Chondrocyte (in vitro differentiated cells): ENCODE measurements around the gene PRRC2A. TPM values are rescaled to one million over a fixed set of nuclear protein-coding genes. Genes with fewer than 3 reads are reported as not detected.

ENCODE experiments used
- DNase-seq: peaks from one replicate; pipeline ENCODE4 v3.0.0; 2021; ENCODE audit warnings: mixed read lengths, low spot score
- H3K27ac Mint-ChIP-seq: one replicate; pipeline ENCODE4 v1.8.0; 2021; ENCODE audit warnings: mild to moderate bottlenecking, moderate library complexity, mixed read lengths; ENCODE audit not compliant: unreplicated experiment
- H3K27me3 Mint-ChIP-seq: 2 replicates; pipeline ENCODE4 v1.8.0; 2021; ENCODE audit warnings: low read depth, mixed read lengths
- H3K36me3 Mint-ChIP-seq: 2 replicates; pipeline ENCODE4 v1.8.0; 2021; ENCODE audit warnings: low read depth, mixed read lengths
- H3K4me1 Mint-ChIP-seq: 2 replicates; pipeline ENCODE4 v1.8.0; 2021; ENCODE audit warnings: low read depth, mild to moderate bottlenecking, mixed read lengths
- H3K4me3 Mint-ChIP-seq: one replicate; pipeline ENCODE4 v1.8.0; 2021; ENCODE audit warnings: mild to moderate bottlenecking, moderate library complexity, mixed read lengths; ENCODE audit not compliant: unreplicated experiment
- H3K9me3 Mint-ChIP-seq: 2 replicates; pipeline ENCODE4 v1.8.0; 2021; ENCODE audit warnings: low read depth, mixed read lengths
- total RNA-seq: library from RNA; stranded (reverse); gene quantifications from 3 replicates; pipeline ENCODE4 v1.2.1, GENCODE V29; 2021
- TF ChIP-seq, protein P1 (sequence below): fragments of 200-600 bp; sonication (generic); IDR thresholded peaks from 2 replicates; pipeline ENCODE4 v1.5.0; 2021; ENCODE audit warnings: antibody characterized with exemption, mild to moderate bottlenecking, moderate library complexity

The PRRC2A gene
- total RNA-seq, 1 donor from 2014 or later: 156 TPM

- Mint-ChIP-seq H3K27ac (peak overlapping the region; percentile 98), H3K9me3 (no peaks in the 10 kb centered on the region), H3K27me3 (no peaks in the 10 kb centered on the region), H3K4me3 (peak overlapping the region; percentile 87), H3K36me3 (peaks cover 9% of the 10 kb centered on the region), H3K4me1 (peaks cover 69% of the 10 kb centered on the region)
- DNase-seq: no peak
- TF ChIP-seq, protein P1, sequence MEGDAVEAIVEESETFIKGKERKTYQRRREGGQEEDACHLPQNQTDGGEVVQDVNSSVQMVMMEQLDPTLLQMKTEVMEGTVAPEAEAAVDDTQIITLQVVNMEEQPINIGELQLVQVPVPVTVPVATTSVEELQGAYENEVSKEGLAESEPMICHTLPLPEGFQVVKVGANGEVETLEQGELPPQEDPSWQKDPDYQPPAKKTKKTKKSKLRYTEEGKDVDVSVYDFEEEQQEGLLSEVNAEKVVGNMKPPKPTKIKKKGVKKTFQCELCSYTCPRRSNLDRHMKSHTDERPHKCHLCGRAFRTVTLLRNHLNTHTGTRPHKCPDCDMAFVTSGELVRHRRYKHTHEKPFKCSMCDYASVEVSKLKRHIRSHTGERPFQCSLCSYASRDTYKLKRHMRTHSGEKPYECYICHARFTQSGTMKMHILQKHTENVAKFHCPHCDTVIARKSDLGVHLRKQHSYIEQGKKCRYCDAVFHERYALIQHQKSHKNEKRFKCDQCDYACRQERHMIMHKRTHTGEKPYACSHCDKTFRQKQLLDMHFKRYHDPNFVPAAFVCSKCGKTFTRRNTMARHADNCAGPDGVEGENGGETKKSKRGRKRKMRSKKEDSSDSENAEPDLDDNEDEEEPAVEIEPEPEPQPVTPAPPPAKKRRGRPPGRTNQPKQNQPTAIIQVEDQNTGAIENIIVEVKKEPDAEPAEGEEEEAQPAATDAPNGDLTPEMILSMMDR: no peak
Measured at GRCh38 chr6:31663126-31663960, 42.8 kb downstream of the PRRC2A start.

GRCh38 chr6:31663961-31664789, 43.7 kb downstream of the PRRC2A start:
- no peaks in the 10 kb centered on the region for H3K9me3 Mint-ChIP-seq
- DNase-seq: no peak
- TF ChIP-seq, protein P1: no peak
- no peaks in the 10 kb centered on the region for H3K27me3 Mint-ChIP-seq
- peak overlapping the region; percentile 87 for H3K4me3 Mint-ChIP-seq
- peak overlapping the region; percentile 98 for H3K27ac Mint-ChIP-seq
- H3K36me3 Mint-ChIP-seq: peaks cover 16% of the 10 kb centered on the region
- peaks cover 60% of the 10 kb centered on the region for H3K4me1 Mint-ChIP-seq

DNA sequence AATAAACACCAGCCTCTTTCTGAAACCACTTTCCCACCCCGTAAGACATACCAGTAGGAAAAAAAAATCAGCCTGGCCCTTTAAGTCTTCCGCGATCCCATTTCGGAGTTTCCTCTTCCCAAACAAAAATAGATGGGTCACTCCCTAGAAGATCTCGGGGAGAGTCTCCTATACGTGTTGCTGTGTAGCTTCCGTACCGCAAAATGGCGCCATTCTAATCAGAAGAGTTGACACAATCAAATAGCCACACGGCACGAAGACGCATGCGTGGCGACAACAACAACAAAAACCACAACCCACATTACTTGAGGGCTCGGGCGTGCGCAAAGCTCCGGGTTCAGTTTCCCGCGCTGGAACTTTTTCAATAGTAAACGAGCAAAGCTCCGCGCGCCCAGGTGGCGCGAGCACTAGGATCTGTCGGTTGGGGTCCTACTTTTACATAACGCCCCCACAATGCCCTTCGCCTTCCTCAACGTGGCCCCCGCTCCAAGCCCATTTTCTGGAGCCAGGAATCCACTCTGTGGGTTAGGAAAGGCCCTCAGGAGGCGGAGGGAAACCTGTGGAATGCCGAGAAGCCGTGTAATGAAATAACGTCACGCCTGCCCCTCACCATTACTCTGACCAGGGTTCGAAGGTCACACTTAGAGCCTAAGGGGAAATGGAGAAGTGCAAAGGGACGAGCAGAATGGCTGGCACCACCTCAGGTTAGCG, 44.4 kb downstream of the PRRC2A start, which contains the start of gene GPANK1:
TSS of gene GPANK1 (minus strand) at position 208 of the 711 bp plus-strand sequence. CDS start 519 bp downstream, outside the sequence.
- no peak for DNase-seq
- Mint-ChIP-seq H3K4me3 (peak within 1 kb of the TSS; percentile 87), H3K27ac (peak within 1 kb of the TSS; percentile 98), H3K4me1 (peaks cover 53% of the 10 kb centered on the region), H3K9me3 (no peaks in the 10 kb centered on the region), H3K27me3 (no peaks in the 10 kb centered on the region), H3K36me3 (peaks cover 20% of the 10 kb centered on the region)
- TF ChIP-seq, protein P1: no peak

DNA sequence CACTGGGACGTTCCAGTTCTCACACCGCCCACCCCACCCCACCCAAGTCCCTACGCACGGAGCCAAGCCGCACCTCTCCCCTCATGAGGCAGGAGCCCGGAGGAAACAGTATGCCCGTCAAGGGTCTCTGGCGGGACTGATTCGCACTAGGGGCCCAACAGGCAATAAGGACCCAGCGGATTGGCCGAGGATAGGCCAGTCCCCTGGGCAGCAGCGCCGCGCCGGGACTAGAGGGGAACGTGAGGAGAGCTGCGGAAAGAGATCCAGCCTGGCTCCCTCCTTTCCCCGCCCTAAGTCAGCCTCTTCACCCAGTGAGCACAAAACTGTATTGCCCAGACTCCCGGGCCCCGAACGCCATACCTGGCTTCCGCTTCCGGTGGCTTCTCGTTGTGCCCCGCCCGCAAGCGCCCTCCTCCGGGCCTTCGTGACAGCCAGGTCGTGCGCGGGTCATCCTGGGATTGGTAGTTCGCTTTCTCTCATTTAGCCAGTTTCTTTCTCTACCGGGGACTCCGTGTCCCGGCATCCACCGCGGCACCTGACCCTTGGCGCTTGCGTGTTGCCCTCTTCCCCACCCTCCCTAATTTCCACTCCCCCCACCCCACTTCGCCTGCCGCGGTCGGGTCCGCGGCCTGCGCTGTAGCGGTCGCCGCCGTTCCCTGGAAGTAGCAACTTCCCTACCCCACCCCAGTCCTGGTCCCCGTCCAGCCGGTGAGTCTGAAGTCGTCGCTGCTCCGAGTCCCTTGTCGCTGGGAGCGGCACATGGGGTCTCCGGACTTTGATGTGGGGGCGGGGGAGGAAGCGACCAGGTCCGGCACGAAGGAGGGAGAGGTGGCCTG, 45.2 kb downstream of the PRRC2A start, which contains the start of gene CSNK2B:
TSS of gene CSNK2B (plus strand) at position 580 of the 836 bp plus-strand sequence. CDS start 752 bp downstream, outside the sequence.
- H3K9me3 Mint-ChIP-seq: no peaks in the 10 kb centered on the region
- H3K27ac Mint-ChIP-seq: peak within 1 kb of the TSS; percentile 98
- peaks cover 24% of the 10 kb centered on the region for H3K36me3 Mint-ChIP-seq
- H3K4me3 Mint-ChIP-seq: peak within 1 kb of the TSS; percentile 87
- peak; percentile 99 for DNase-seq
- no peaks in the 10 kb centered on the region for H3K27me3 Mint-ChIP-seq
- peaks cover 49% of the 10 kb centered on the region for H3K4me1 Mint-ChIP-seq
- TF ChIP-seq, protein P1: peak; percentile 32
